Kasumi-1 (cell line): ENCODE data around the gene CAPN2.

Source experiments
- DNase-seq, 2 experiments: peaks; one replicate each; lab custom pipeline; 2025; lab: John Stamatoyannopoulos, UW

Gene CAPN2

DNA sequence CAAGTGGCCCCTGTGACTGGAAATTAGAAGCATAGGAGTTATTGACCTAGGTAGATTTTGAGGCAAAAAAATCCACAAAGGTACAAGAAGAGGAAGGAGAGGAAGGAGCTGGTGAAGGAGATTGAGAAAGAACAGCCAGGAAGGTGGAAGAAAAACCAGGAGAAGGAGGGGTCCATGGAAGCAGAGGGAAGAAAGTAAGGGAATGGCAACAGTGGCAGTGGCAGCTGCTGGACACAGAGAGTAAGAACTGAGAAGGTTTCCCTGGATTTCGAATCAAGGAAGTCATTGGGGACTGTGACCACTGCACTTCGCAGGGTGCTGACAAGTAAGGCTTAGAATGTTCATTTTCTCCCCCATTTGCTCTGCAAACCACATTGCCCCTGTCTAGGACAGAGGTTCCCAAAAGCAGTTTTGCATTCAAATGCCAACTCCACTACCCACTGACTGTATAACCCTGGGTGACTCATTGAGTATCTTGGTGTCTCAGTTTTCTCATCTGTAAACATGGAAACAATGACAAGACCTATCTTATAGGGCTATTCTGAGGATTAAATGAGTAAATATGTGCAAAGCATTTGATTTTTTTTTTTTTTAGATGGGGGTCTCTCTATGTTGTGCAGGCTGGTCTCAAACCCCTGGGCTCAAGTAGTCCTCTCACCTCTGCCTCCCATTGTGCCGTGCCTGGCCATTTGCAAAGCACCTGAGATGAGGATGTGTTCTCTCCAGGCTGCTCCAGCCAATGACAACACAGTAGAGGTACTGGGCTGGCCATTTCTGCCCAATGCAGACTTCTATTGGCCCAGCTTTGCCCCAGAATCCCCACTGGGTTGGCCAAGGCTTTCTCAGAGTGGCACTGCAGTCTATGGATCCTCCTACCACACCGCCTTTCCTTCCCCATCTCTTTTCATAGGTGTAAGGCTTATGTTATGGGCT lies 9.3 kb upstream of the CAPN2 start:
- no peak for DNase-seq

DNA sequence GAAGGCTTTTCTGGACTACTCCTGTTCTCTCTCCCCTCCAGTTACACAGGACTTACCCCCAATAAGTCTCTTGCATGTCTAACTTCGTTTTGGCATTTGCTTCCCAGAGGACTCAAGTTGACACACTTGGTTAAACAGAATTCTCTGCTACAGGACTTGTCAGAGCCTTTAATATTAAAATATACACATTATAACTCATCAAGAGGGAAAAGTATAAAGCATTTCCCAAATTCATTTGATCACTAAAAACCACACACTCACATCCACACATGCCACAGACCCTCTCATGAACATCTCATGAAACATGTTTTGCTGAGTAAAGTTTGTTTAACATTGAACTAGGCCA lies 8.7 kb upstream of the CAPN2 start:
- no peak for DNase-seq

GRCh38 chr1:223704921-223705878 lies 7.1 kb upstream of the CAPN2 start:
- DNase-seq = peak; percentile 36 to 41

- no peak for DNase-seq
These were observed 6.0 kb upstream of the CAPN2 start for GRCh38 chr1:223706077-223706973.

- DNase-seq = no peak
These were observed 4.9 kb upstream of the CAPN2 start for GRCh38 chr1:223707256-223708000.

DNA sequence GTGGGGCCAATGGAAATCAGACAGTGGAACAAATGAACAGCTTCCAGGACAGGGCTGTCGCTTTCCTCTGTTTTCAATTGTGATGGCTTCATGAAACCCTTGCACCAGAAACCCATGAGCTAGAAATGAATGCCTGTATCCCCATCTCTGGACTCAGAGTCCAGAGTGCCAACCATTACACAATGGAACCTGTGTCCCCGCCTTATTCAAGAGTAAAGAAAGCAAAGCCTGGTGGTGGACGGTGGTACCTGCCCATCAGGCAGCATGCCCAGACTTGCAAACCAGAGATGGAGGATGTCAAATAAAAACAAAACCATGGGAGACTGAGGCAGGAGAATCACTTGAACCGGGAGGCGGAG lies 4.4 kb upstream of the CAPN2 start:
- no peak for DNase-seq

DNA sequence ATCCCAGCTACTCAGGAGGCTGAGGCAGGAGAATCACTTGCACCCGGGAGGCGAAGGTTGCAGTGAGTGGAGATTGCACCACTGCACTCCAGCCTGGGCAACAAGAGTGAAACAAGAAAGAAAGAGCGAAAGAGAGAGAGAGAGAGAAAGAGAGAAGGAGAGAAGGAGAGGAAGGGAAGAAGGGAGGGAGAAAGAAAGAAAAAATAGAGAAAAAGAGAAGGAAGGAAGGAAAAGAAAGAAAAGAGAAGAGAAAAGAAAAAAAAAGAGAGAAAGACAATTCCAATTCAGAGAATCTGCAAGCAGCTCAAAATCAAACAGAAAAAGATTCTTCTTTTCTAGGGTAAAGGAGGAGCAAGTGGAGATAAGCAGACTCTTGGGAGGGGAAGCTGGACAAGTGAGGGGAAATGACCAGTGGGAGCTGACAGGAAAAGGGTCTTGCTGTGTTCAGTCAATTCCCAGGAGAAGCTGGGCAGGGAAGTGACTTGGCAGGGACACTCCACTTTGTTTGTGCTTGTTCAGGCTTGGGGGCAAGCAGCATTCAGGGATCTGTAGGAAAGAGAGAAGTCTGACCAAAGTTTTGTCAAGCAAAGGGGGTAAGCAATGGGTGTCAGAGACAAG lies 3.6 kb upstream of the CAPN2 start:
- no peak for DNase-seq

- DNase-seq = peak; percentile 14 to 33
These were observed 2.7 kb upstream of the CAPN2 start for GRCh38 chr1:223709598-223709997.

DNA sequence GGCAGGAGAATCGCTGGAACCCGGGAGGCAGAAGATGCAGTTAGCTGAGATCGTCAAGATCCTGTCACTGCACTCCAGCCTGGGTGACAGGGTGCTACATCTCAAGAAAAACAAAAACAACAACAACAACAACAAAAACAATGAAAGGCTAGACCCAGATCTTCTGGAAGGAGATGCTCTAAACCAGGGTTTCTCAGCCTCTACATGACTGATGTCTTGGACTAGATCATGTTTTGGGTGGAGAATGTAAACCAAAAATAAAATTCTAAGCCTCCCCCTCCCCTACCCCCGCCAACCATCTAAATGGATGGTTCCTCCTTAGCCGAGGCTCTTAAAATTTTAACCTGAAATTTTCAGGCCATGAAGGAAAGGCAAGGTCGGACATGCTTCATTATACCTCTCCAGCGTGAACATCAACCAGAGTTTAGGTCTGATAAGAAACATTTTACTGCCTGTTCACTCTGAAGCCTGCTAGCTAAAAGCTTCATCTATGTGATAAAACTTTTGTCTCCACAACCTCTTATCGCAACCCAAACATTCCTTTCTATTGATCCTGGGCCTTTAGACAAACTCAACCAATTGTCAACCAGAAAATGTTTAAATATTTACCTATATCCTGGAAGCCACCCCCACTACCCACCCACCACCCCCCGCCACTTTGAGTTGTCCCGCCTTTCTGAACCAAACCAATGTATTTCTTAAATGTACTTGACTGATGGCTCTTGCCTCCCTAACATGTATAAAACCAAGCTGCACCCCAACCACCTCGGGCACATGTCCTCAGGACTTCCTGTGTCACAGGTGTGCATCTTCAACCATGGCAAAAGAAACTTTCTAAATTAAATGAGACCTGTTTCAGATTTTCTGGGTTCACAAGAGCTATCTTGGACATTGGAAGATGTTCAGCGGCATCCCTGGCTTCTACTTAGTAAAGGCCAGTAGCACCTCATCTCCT lies 1.9 kb upstream of the CAPN2 start:
- DNase-seq = no peak

DNA sequence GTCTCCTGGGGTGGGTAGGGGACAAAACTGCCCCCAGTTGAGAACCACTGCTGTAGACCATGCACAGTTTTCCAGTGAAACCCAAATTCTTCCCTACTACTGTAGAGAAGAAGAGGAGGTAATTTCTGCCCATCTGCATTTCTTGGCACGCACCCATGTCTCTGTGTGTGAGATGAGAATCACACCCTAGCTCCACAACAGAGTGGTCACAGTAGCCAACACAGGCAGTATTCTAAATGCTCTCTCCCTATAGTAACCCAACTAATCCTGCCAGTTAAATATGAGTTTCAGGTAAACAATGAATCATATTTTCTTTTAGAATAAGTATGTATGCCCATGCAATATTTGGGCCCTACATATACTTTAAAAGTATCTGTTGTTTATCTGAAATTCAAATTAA lies 1.2 kb upstream of the CAPN2 start:
- DNase-seq = no peak

DNA sequence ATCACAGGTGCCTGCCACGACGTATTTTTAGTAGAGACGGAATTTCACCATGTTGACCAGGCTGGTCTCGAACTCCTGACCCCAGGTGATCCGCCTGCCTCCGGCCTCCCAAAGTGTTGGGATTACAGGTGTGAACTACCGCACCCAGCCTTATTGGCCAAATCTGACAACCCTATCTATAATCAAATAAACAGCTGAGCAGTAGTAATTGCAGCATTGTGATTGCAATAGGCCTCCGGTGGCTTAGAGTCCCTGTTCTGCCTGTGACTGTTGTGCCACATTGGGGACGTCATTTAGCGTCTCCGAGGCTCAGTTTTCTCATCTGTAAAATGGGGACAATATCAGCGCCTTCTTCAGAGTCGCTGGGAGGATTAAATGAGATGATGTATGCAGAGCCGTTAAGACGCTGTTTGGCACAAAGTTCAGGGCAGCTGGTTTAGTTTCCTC lies 569 bp upstream of the CAPN2 start:
- no peak for DNase-seq

DNA sequence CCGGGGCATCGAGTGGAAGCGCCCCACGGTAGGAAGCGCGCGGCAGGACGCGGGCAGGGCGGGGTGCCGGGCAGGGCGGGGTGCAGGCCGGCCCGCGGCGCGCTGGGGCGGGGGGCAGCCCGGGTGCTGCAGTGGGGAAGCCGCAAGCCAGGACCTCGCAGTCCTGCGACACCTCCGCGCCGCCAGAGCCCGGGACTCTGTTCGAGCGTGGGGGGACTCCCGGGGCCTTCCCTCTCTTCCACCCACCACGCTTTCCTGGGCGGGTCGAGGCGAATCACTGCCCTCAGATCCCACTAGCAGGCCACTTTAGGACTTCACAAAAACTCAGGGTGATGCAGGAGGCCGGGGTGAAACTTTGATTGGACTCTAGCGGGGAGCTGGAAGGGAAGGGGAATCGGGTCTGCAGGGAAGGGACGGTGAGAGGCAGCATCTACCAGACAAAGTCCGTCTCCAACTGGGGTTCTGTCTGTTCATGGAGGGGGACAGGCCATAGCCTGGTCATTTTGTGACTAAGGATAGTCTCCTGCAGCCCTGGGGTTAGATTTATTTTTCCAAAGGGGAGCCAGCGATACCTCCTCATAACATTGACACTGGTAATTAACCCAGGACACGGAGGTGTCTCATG lies 623 bp downstream of the CAPN2 start:
- DNase-seq = no peak

- no peak for DNase-seq
These were observed 1.4 kb downstream of the CAPN2 start for GRCh38 chr1:223713546-223714420.

GRCh38 chr1:223714421-223714724 lies 2.0 kb downstream of the CAPN2 start:
- DNase-seq = no peak

GRCh38 chr1:223714849-223715603 lies 2.7 kb downstream of the CAPN2 start:
- DNase-seq = peak; percentile 57 to 61

DNA sequence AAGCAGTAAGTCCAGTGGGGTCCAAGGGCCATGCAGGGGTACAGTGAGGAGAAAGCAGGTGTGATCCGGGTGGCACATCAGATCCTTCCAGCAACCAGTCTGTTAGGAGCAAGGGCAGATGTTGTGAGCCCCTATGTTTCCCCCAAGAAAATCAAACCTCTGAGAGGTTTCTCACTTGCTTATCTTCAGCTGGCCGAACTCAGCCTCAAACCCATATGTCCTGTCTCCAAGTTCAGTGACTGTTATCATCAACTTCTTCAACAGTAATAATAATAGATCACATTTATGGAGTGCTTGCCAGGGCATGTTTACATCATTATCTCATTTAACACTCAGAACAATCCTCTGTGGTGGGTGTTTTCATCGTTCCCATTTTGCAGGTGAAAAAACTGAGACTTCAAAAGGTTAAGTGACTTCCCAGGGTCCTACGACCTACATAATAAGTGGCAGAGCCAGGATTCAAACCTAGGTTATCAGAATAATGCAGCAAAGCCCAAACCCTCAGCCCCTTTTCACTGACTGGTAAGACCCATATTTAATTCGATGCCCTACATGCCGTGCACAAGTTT lies 3.3 kb downstream of the CAPN2 start:
- no peak for DNase-seq

GRCh38 chr1:223716302-223716862 lies 4.0 kb downstream of the CAPN2 start:
- DNase-seq = peak; percentile 73 to 81
